Trophoblast cell (in vitro differentiated cells and primary cell): ENCODE measurements around the gene TJP3.

Experiments
- DNase-seq, 2 donors: peaks; one replicate each; pipeline ENCODE4 v3.0.0-alpha.2; 2016
- H2AFZ ChIP-seq: 2 replicates; pipeline ENCODE4 v1.6.1; 2013; ENCODE audit warnings: low read length, moderate library complexity, mild to moderate bottlenecking; ENCODE audit not compliant: insufficient read depth, poor library complexity
- H2AK5ac ChIP-seq: 2 replicates; pipeline ENCODE4 v1.6.1; 2013; ENCODE audit warnings: mild to moderate bottlenecking, low read length
- H2BK120ac ChIP-seq: 2 replicates; pipeline ENCODE4 v1.6.1; 2013; ENCODE audit warnings: low read length, mild to moderate bottlenecking, moderate library complexity; ENCODE audit not compliant: insufficient read depth, poor library complexity
- H2BK12ac ChIP-seq: 2 replicates; pipeline ENCODE4 v1.6.1; 2013; ENCODE audit warnings: mild to moderate bottlenecking, low read length, moderate library complexity
- H2BK5ac ChIP-seq: 2 replicates; pipeline ENCODE4 v1.6.1; 2013; ENCODE audit warnings: low read length, low read depth, moderate library complexity, mild to moderate bottlenecking; ENCODE audit not compliant: poor library complexity
- H3K14ac ChIP-seq: 2 replicates; pipeline ENCODE4 v1.6.1; 2013; ENCODE audit warnings: mild to moderate bottlenecking, low read length
- H3K18ac ChIP-seq: 2 replicates; pipeline ENCODE4 v1.6.1; 2013; ENCODE audit warnings: mild to moderate bottlenecking, low read length
- H3K23ac ChIP-seq: 2 replicates; pipeline ENCODE4 v1.6.1; 2013; ENCODE audit warnings: low read length
- H3K27ac ChIP-seq: 2 replicates; pipeline ENCODE4 v1.5.1; 2013; ENCODE audit warnings: low read depth, mild to moderate bottlenecking, inconsistent platforms, low read length, moderate library complexity
- H3K27me3 ChIP-seq: 2 replicates; pipeline ENCODE4 v1.6.1; 2013; ENCODE audit warnings: inconsistent platforms, mild to moderate bottlenecking, low read length, moderate library complexity; ENCODE audit not compliant: insufficient read depth
- H3K36me3 ChIP-seq, 2 experiments: 1 replicate in 1 of 2; 2 replicates in 1 of 2; pipeline ENCODE4 v1.6.1; 2013; ENCODE audit warnings: low read length in 2 of 2, mild to moderate bottlenecking in 2 of 2, moderate library complexity in 1 of 2; ENCODE audit not compliant: insufficient read depth in 2 of 2, control insufficient read depth in 1 of 2
- H3K4ac ChIP-seq: 2 replicates; pipeline ENCODE4 v1.6.1; 2013; ENCODE audit warnings: low read depth, mild to moderate bottlenecking, low read length, moderate library complexity
- H3K4me1 ChIP-seq, 2 experiments: 1 replicate in 1 of 2; 2 replicates in 1 of 2; pipeline ENCODE4 v1.6.1; 2013; ENCODE audit warnings: low read length in 2 of 2, mild to moderate bottlenecking in 2 of 2, moderate library complexity in 1 of 2; ENCODE audit not compliant: insufficient read depth in 2 of 2, control insufficient read depth in 1 of 2
- H3K4me2 ChIP-seq: 2 replicates; pipeline ENCODE4 v1.6.1; 2013; ENCODE audit warnings: inconsistent platforms, mild to moderate bottlenecking, low read length, moderate library complexity
- H3K4me3 ChIP-seq: 2 replicates; pipeline ENCODE4 v1.5.1; 2013; ENCODE audit warnings: mild to moderate bottlenecking, low read depth, low read length, inconsistent platforms
- H3K79me1 ChIP-seq: one replicate; pipeline ENCODE4 v1.6.1; 2013; ENCODE audit warnings: low read length
- H3K79me2 ChIP-seq: 2 replicates; pipeline ENCODE4 v1.6.1; 2013; ENCODE audit warnings: low read length, mild to moderate bottlenecking; ENCODE audit not compliant: control insufficient read depth, insufficient read depth, poor library complexity
- H3K9ac ChIP-seq: 2 replicates; pipeline ENCODE4 v1.6.1; 2013; ENCODE audit warnings: mild to moderate bottlenecking, low read length
- H3K9me3 ChIP-seq: 2 replicates; pipeline ENCODE4 v1.6.1; 2013; ENCODE audit warnings: low read depth, mild to moderate bottlenecking, control low read depth, inconsistent platforms, low read length; ENCODE audit not compliant: insufficient read depth
- H4K12ac ChIP-seq: 2 replicates; pipeline ENCODE4 v1.6.1; 2013; ENCODE audit warnings: low read depth, mild to moderate bottlenecking, low read length, moderate library complexity
- H4K8ac ChIP-seq: 2 replicates; pipeline ENCODE4 v1.6.1; 2013; ENCODE audit warnings: low read depth, mild to moderate bottlenecking, low read length, moderate library complexity
- H4K91ac ChIP-seq: one replicate; pipeline ENCODE4 v1.6.1; 2013; ENCODE audit warnings: low read depth, mild to moderate bottlenecking, low read length, moderate library complexity
- WGBS: extraction: QIAGEN DNeasy Blood & Tissue Kit; methylation state at CpG from one replicate; pipeline ENCODE4 v1.1.7; 2013; ENCODE audit warnings: missing lambda C conversion rate; ENCODE audit not compliant: insufficient read length, insufficient coverage; ENCODE audit errors: extremely low coverage; 5-methylcytosine and 5-hydroxymethylcytosine counted together

Gene TJP3

DNA sequence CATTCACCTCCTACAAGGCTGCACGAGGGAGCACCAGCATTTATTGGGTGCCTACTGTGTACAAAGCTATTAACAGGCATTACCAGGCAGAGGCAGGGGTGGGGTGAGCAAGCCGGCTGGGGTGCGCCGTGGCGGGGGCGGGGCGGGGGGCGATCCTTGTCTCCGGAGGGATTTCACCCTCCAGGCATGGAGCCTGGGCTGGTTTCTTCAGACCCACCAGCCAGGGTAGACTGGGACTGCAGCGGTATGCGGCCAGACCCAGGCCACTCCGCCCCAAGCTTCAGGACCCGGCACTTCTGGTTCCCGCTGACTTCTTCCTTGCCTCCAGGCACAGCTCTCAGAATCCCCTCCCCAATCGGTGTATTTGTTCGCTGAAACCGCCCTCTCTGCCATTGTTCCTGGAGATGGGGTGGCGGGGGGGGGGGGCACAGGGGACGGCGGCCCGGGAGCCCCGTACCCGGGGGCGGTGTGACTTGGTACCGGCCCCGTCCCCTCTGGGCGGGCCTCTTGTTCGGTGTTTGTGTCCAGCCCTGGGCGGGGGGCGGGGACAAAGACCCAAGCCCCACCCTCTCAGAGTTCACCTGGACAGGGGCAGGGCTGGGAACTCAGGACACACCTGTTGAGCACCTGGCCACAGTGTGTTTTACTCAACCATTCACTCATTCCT, 14.4 kb downstream of the TJP3 start:
- no peak overlapping the region for H2BK5ac ChIP-seq
- peak overlapping the region; percentile 85 for H3K4me2 ChIP-seq
- H4K8ac ChIP-seq, result no peak overlapping the region
- no peak overlapping the region for H3K18ac ChIP-seq
- peak overlapping the region; percentile 60 for H3K4me3 ChIP-seq
- no peak overlapping the region for H2AK5ac ChIP-seq
- peak; percentile 56 to 65 for DNase-seq
- no CpG with 5 or more reads among the region's 30 CpGs for WGBS
- no peaks in the 10 kb centered on the region for H3K79me2 ChIP-seq
- H4K91ac ChIP-seq, result no peak overlapping the region
- no peak overlapping the region for H4K12ac ChIP-seq
- peak overlapping the region; percentile 3 for H3K14ac ChIP-seq
- no peak overlapping the region for H3K23ac ChIP-seq
- H3K27ac ChIP-seq, result peak overlapping the region; percentile 43
- no peak overlapping the region for H3K4ac ChIP-seq
- no peak overlapping the region for H2BK120ac ChIP-seq
- H2BK12ac ChIP-seq, result no peak overlapping the region
- H3K9me3 ChIP-seq, result no peaks in the 10 kb centered on the region
- peaks cover 8 to 20% of the 10 kb centered on the region in 2 experiments for H3K4me1 ChIP-seq
- H3K79me1 ChIP-seq, result peaks cover 4% of the 10 kb centered on the region
- no peaks in the 10 kb centered on the region for H3K36me3 ChIP-seq
- no peak overlapping the region for H2AFZ ChIP-seq
- H3K27me3 ChIP-seq, result no peaks in the 10 kb centered on the region
- H3K9ac ChIP-seq, result peak overlapping the region; percentile 45

- Histone ChIP-seq H3K79me1 (peaks cover 4% of the 10 kb centered on the region), H3K23ac (no peak overlapping the region), H3K18ac (no peak overlapping the region), H2BK5ac (no peak overlapping the region), H2AK5ac (no peak overlapping the region), H3K4me2 (peak overlapping the region; percentile 15), H3K4me3 (no peak overlapping the region), H2AFZ (no peak overlapping the region), H3K4ac (no peak overlapping the region), H3K14ac (no peak overlapping the region), H3K36me3 (no peaks in the 10 kb centered on the region), H3K4me1 (peaks cover 8 to 20% of the 10 kb centered on the region in 2 experiments), H4K8ac (no peak overlapping the region), H4K12ac (no peak overlapping the region), H3K79me2 (no peaks in the 10 kb centered on the region), H3K9ac (no peak overlapping the region), H3K27ac (peak overlapping the region; percentile 7), H3K27me3 (no peaks in the 10 kb centered on the region), H2BK120ac (no peak overlapping the region), H2BK12ac (no peak overlapping the region), H4K91ac (no peak overlapping the region), H3K9me3 (no peaks in the 10 kb centered on the region)
- DNase-seq, result no peak
- no CpG with 5 or more reads among the region's 5 CpGs for WGBS
Observed at GRCh38 chr19:3723110-3723488, 14.9 kb downstream of the TJP3 start.

GRCh38 chr19:3723883-3724282, 15.7 kb downstream of the TJP3 start:
- Histone ChIP-seq H3K14ac (no peak overlapping the region), H3K4ac (no peak overlapping the region), H3K9me3 (no peaks in the 10 kb centered on the region), H2BK5ac (no peak overlapping the region), H4K12ac (no peak overlapping the region), H2AK5ac (peak overlapping the region; percentile 18), H3K4me1 (peaks cover 8 to 20% of the 10 kb centered on the region in 2 experiments), H3K36me3 (no peaks in the 10 kb centered on the region), H4K8ac (peak overlapping the region; percentile 35), H3K79me2 (no peaks in the 10 kb centered on the region), H3K4me3 (no peak overlapping the region), H3K27ac (no peak overlapping the region), H3K79me1 (peaks cover 4% of the 10 kb centered on the region), H3K4me2 (no peak overlapping the region), H3K27me3 (no peaks in the 10 kb centered on the region), H2AFZ (no peak overlapping the region), H2BK12ac (no peak overlapping the region), H3K23ac (no peak overlapping the region), H3K9ac (no peak overlapping the region), H4K91ac (no peak overlapping the region), H3K18ac (no peak overlapping the region), H2BK120ac (no peak overlapping the region)
- DNase-seq, result no peak
- WGBS, result no CpG with 5 or more reads among the region's 8 CpGs

DNA sequence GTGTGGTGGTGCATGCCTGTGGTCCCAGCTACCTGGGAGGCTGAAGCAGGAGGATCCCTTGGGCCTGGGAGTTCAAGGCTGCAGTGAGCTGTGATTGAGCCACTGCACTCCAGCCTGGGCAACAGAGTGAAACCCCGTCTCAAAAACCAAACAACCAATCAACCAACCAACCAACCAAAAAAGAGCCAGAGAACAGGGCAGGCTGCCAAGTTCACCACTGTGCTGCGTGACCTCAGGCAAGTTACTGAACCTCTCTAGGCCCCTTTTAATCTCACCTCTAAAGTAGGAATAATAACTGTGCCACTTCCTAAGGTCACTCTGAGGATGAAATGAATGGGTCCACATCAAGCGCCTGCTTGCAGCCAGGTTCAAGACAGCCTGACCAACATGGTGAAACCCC, 16.9 kb downstream of the TJP3 start:
- Histone ChIP-seq H4K91ac (no peak overlapping the region), H2BK120ac (no peak overlapping the region), H3K9ac (no peak overlapping the region), H3K79me2 (no peaks in the 10 kb centered on the region), H4K8ac (no peak overlapping the region), H3K4me1 (peaks cover 8 to 20% of the 10 kb centered on the region in 2 experiments), H2AK5ac (no peak overlapping the region), H4K12ac (no peak overlapping the region), H2BK5ac (no peak overlapping the region), H2BK12ac (no peak overlapping the region), H3K27ac (no peak overlapping the region), H3K4ac (no peak overlapping the region), H3K4me2 (no peak overlapping the region), H3K9me3 (peaks cover 1% of the 10 kb centered on the region), H3K18ac (no peak overlapping the region), H3K4me3 (no peak overlapping the region), H3K23ac (no peak overlapping the region), H3K14ac (no peak overlapping the region), H3K27me3 (no peaks in the 10 kb centered on the region), H3K36me3 (no peaks in the 10 kb centered on the region), H2AFZ (no peak overlapping the region), H3K79me1 (peaks cover 4% of the 10 kb centered on the region)
- DNase-seq, result no peak
- no CpG with 5 or more reads among the region's 3 CpGs for WGBS
